Neural progenitor cell (in vitro differentiated cells): ENCODE results near the gene NPIPA7. TPM values are rescaled to one million over a fixed set of nuclear protein-coding genes. Genes with fewer than 3 reads are reported as not detected.
"Not testable (repeated sequence)": the region's sequence is repeated elsewhere in the genome, so short reads cannot be mapped to it uniquely, and the experiment has no call there.

Experiments
- DNase-seq: peaks from one replicate; pipeline ENCODE4 v3.0.0-alpha.2; 2016; ENCODE audit warnings: low spot score
- H2AFZ ChIP-seq: fragments of 200-600 bp; sonication (generic); replicated peaks from 2 replicates; pipeline ENCODE4 v1.6.1; 2016; ENCODE audit warnings: antibody characterized with exemption
- H3F3A ChIP-seq: fragments of 200-600 bp; sonication (generic); 2 replicates; pipeline ENCODE4 v1.6.1; 2016; ENCODE audit warnings: antibody characterized with exemption, low read depth
- H3K27ac ChIP-seq: fragments of 200-600 bp; sonication (generic); 2 replicates; pipeline ENCODE4 v1.5.1; 2016; ENCODE audit warnings: mild to moderate bottlenecking
- H3K27me3 ChIP-seq: fragments of 200-600 bp; sonication (generic); 2 replicates; pipeline ENCODE4 v1.6.1; 2016; ENCODE audit warnings: mild to moderate bottlenecking, moderate library complexity
- H3K36me3 ChIP-seq: fragments of 200-600 bp; sonication (generic); 2 replicates; pipeline ENCODE4 v1.5.1; 2016
- H3K4me1 ChIP-seq: fragments of 200-600 bp; sonication (generic); 2 replicates; pipeline ENCODE4 v1.6.1; 2016; ENCODE audit warnings: mixed run types
- H3K4me2 ChIP-seq: fragments of 200-600 bp; sonication (generic); 2 replicates; pipeline ENCODE4 v1.6.1; 2016
- H3K4me3 ChIP-seq: fragments of 200-600 bp; sonication (generic); 2 replicates; pipeline ENCODE4 v1.5.1; 2016
- H3K79me2 ChIP-seq: fragments of 200-600 bp; sonication (generic); 2 replicates; pipeline ENCODE4 v1.6.1; 2016; ENCODE audit warnings: low read depth
- H3K9ac ChIP-seq: fragments of 200-600 bp; sonication (generic); 2 replicates; pipeline ENCODE4 v1.6.1; 2016
- H3K9me3 ChIP-seq: fragments of 200-600 bp; sonication (generic); 2 replicates; pipeline ENCODE4 v1.5.1; 2016; ENCODE audit warnings: low read depth
- H4K20me1 ChIP-seq: fragments of 200-600 bp; sonication (generic); 2 replicates; pipeline ENCODE4 v1.6.1; 2016; ENCODE audit warnings: low read depth
- H3K27ac Mint-ChIP-seq: 3 replicates; pipeline ENCODE4 v1.8.0; 2021; ENCODE audit warnings: mixed read lengths
- H3K27me3 Mint-ChIP-seq: 2 replicates; pipeline ENCODE4 v1.8.0; 2022; ENCODE audit warnings: low read depth, mild to moderate bottlenecking, inconsistent platforms, moderate library complexity, mixed read lengths; ENCODE audit not compliant: insufficient read depth
- H3K36me3 Mint-ChIP-seq: 3 replicates; pipeline ENCODE4 v1.8.0; 2021; ENCODE audit warnings: mixed read lengths
- H3K4me1 Mint-ChIP-seq: 3 replicates; pipeline ENCODE4 v1.8.0; 2021; ENCODE audit warnings: mixed read lengths
- H3K4me3 Mint-ChIP-seq: 3 replicates; pipeline ENCODE4 v1.8.0; 2021; ENCODE audit warnings: mild to moderate bottlenecking, moderate library complexity, mixed read lengths
- H3K9me3 Mint-ChIP-seq: 3 replicates; pipeline ENCODE4 v1.8.0; 2020; ENCODE audit warnings: mixed read lengths
- total RNA-seq: library from RNA; depleted of rRNA; stranded (reverse); fragments of >200 nt; gene quantifications from 2 replicates; pipeline ENCODE4 v1.2.3, GENCODE V29; 2015; ENCODE audit warnings: low replicate concordance

Gene NPIPA7
- total RNA-seq, 1 donor from 2014 or later = 5.9 TPM

DNA sequence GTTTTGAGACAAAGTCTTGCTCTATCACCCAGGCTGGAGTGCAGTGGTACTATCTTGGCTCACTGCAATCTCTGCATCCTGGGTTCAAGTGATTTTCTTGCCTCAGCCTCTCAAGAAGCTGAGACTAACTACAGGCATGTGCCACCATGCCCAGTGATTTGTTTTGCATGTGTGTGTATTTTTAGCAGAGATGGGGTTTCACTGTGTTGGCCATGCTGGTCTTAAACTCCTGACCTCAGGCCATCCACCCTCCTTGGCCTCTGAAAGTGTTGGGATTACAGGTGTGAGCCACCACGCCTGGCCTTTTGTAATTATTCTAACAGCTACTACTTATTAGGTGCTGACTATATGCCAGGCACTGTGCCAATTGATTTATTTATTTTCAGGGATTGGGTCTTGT is 25.3 kb downstream of the NPIPA7 start:
- not testable (repeated sequence) for H3K9me3 ChIP-seq, H4K20me1 ChIP-seq, H3K27ac Mint-ChIP-seq, H3K4me2 ChIP-seq, DNase-seq, H3K27ac ChIP-seq, H3K9ac ChIP-seq, H3K9me3 Mint-ChIP-seq, H3K4me3 ChIP-seq, H3F3A ChIP-seq, H3K27me3 Mint-ChIP-seq, H3K36me3 Mint-ChIP-seq, H3K79me2 ChIP-seq, H3K27me3 ChIP-seq, H3K4me3 Mint-ChIP-seq, H3K36me3 ChIP-seq, H3K4me1 ChIP-seq, H3K4me1 Mint-ChIP-seq, H2AFZ ChIP-seq

DNA sequence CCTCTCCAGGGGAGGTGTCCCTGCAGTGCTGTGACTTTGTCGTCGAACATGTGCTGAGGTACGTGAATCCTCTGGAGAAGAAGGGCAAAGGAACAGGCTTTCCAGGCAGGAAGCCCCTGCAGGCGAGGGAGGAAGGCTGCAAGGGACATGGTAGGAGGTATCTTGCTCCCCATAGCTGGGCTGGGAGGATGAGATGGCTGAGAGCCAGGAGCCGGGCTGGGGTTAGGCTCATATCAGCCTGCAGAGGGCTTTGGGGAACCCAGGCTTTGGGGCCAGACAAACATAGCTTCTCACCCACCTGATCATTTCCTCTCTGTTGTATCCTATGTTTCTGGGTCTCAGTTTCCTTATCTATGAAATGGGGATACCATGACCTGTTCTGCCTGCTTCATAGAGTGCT is 26.5 kb downstream of the NPIPA7 start:
- H3K36me3 Mint-ChIP-seq, H3K27me3 ChIP-seq, H3K9me3 Mint-ChIP-seq, H3F3A ChIP-seq, H3K27me3 Mint-ChIP-seq, H3K9me3 ChIP-seq, H2AFZ ChIP-seq, H3K4me3 ChIP-seq, H3K79me2 ChIP-seq, H3K27ac Mint-ChIP-seq, H3K27ac ChIP-seq, H4K20me1 ChIP-seq, H3K4me2 ChIP-seq, H3K4me3 Mint-ChIP-seq, H3K36me3 ChIP-seq, H3K4me1 Mint-ChIP-seq, H3K9ac ChIP-seq, DNase-seq, H3K4me1 ChIP-seq: not testable (repeated sequence)

DNA sequence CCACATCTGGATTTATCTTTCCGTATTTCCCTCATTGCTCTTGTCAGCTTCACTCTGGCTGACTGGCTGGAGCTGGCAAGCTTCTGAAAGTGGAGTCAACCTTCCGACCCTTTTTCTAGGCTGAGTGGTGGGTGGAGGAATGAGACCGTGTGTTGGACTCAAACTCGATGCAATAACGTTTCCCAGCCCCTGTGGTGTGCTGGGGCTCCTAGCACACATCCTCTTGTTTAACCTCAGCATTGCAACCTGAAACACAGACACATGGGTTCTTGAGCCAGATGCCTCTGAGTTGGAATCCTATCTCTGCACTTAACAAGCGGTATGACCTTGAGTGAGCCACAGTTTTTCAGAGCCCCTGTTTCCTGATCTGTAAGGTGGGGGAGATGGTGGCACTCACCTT is 29.5 kb downstream of the NPIPA7 start:
- H3K9ac ChIP-seq = not testable (repeated sequence)

DNA sequence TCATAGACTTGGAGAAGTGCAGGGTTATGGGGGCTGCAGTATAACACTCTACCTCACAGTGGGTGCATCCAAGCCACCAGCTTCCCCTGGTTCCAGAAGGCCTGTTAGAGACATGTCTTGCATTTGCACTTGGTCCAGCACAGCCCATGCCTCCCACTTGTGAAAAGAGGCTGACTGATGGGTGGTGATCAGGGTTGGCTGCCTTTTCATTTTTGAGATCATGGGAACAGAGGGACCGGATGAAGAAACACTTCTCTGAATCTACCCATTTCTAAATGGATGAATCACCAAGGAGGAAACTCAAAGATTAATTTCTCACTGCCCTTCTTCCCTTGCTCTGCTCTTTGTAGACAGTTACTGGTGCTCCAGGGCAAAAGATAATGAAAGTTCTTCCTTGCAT is 34.8 kb downstream of the NPIPA7 start:
- H3K27ac ChIP-seq, H3K36me3 Mint-ChIP-seq, H3K4me3 Mint-ChIP-seq, H3K27me3 Mint-ChIP-seq, H3K27ac Mint-ChIP-seq, H3K27me3 ChIP-seq, H3K9ac ChIP-seq, H3K9me3 ChIP-seq, H3K4me3 ChIP-seq, H3K4me1 ChIP-seq, H3K9me3 Mint-ChIP-seq, H3K36me3 ChIP-seq, H3F3A ChIP-seq, H3K4me2 ChIP-seq, H4K20me1 ChIP-seq, H2AFZ ChIP-seq, H3K4me1 Mint-ChIP-seq, DNase-seq, H3K79me2 ChIP-seq: not testable (repeated sequence)

More for the DNA sequence above, 29.5 kb downstream of the NPIPA7 start:
- H3K4me1 ChIP-seq, H3K9me3 Mint-ChIP-seq, H3K4me1 Mint-ChIP-seq, H3K4me3 ChIP-seq, H3K27ac ChIP-seq, H3K27me3 ChIP-seq, H4K20me1 ChIP-seq, H3K79me2 ChIP-seq, H3K27ac Mint-ChIP-seq, DNase-seq, H3K27me3 Mint-ChIP-seq, H2AFZ ChIP-seq, H3K36me3 ChIP-seq, H3K9me3 ChIP-seq, H3K4me3 Mint-ChIP-seq, H3K4me2 ChIP-seq, H3F3A ChIP-seq, H3K36me3 Mint-ChIP-seq: not testable (repeated sequence)

DNA sequence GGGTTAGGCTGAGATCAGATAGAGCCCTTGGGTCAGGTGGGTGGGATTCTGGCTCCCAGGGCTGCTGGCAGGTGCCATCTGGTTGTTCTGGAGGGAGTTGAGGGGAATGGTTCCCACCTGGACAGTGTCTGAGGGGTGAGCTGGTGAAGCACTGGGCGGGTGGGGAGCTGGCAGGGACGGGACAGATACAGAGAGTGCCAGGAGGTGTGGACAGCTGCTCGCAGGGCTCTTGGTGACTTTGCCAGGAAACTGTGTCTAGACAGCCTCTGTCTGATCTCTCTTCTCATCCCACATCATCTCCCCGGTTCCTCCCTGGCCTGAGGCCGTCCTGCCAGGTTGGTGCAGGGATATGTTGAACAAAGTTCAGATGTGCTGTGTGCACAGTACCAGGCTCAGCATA is 38.1 kb downstream of the NPIPA7 start:
- not testable (repeated sequence) for H3K36me3 ChIP-seq, H3F3A ChIP-seq, H3K27me3 Mint-ChIP-seq, H4K20me1 ChIP-seq, H3K27me3 ChIP-seq, H3K27ac ChIP-seq, H3K4me2 ChIP-seq, H3K4me1 Mint-ChIP-seq, H3K79me2 ChIP-seq, DNase-seq, H3K9me3 Mint-ChIP-seq, H3K4me3 ChIP-seq, H3K36me3 Mint-ChIP-seq, H3K4me1 ChIP-seq, H3K9ac ChIP-seq, H2AFZ ChIP-seq, H3K27ac Mint-ChIP-seq, H3K9me3 ChIP-seq, H3K4me3 Mint-ChIP-seq

DNA sequence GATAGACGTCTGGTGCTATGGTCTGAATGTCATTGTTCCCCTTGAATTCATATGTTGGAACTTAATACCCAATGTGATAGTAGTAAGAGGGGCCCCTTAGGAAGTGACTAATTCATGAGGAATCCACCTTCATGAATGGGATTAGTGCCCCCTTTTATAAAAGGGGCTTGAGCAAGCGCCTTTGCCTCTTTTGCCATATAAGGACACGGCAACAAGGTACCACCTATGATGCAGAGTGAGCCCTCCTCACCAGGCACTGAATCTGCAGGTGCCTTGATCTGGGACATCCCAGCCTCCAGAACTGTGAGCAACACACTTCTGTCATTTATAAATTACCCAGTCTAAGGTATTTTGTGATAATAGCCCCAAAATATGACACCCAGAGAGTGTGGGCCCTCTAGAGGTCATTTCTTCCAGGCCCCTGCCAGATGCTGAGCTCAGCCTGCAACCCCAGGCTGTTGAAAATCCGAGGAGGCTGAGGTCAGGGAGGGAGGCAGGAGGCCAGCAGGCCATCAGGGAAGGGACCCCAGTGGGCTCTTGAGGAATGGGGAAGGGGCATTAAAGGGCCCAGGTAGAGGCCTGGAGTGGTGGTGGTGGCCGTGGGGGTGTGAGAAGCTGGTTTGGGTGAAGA is 39.1 kb downstream of the NPIPA7 start:
- H3K27ac Mint-ChIP-seq, H3K4me3 Mint-ChIP-seq, H3K4me2 ChIP-seq, H3K4me3 ChIP-seq, H3K4me1 ChIP-seq, H3K4me1 Mint-ChIP-seq, H4K20me1 ChIP-seq, DNase-seq, H2AFZ ChIP-seq, H3K36me3 Mint-ChIP-seq, H3K27ac ChIP-seq, H3K36me3 ChIP-seq, H3K9me3 Mint-ChIP-seq, H3K27me3 ChIP-seq, H3F3A ChIP-seq, H3K9ac ChIP-seq, H3K27me3 Mint-ChIP-seq, H3K9me3 ChIP-seq, H3K79me2 ChIP-seq: not testable (repeated sequence)

DNA sequence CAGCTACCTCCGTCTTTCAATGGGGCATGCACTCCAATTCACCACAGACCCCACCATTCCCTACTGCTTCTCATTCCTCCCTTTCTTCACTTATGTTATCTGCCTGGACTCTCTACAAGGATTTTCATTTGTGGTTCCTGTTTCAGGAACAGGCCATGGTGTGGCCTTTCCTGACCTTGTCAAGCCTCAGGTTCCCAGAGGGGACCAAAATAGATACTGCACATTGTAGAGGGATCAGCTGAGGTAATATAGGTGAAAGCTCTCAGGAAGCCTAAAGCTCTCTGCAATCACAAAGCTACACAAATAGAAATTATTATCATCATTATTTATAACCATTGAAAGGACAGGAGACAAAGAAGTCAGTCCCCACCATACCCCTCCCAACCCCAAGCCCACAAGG is 41.6 kb downstream of the NPIPA7 start:
- not testable (repeated sequence) for H3F3A ChIP-seq, H3K9me3 Mint-ChIP-seq, H3K79me2 ChIP-seq, H3K9ac ChIP-seq, H3K4me2 ChIP-seq, H3K36me3 ChIP-seq, H3K4me1 ChIP-seq, H3K27ac Mint-ChIP-seq, H3K4me3 ChIP-seq, H3K9me3 ChIP-seq, H3K27me3 ChIP-seq, H4K20me1 ChIP-seq, H3K36me3 Mint-ChIP-seq, H3K4me3 Mint-ChIP-seq, H3K27me3 Mint-ChIP-seq, DNase-seq, H3K4me1 Mint-ChIP-seq, H3K27ac ChIP-seq, H2AFZ ChIP-seq

DNA sequence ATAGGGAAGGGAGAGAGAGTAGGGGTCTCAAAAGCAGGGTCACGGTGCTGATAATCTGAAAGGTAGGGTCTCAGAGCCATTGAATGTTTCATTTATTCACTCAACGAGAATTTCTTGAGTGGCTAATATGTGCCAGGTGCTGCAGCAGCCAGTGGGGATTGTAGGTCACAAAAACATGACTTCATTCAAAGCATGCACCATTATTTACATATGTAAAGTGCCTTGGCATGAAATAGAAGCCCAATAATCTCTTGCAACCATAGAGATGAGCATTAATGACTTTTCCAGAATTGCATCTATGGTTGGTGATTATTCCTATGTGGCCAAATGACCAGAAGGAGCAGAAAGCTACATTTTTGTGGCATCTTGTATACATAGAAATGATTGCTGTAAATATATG is 46.2 kb downstream of the NPIPA7 start:
- H3K4me1 Mint-ChIP-seq, H3K4me2 ChIP-seq, H3K36me3 Mint-ChIP-seq, DNase-seq, H3K27ac ChIP-seq, H3K4me3 Mint-ChIP-seq, H4K20me1 ChIP-seq, H3K27me3 Mint-ChIP-seq, H3K9ac ChIP-seq, H3K79me2 ChIP-seq, H3F3A ChIP-seq, H3K4me1 ChIP-seq, H3K9me3 Mint-ChIP-seq, H3K36me3 ChIP-seq, H3K4me3 ChIP-seq, H3K9me3 ChIP-seq, H3K27ac Mint-ChIP-seq, H2AFZ ChIP-seq, H3K27me3 ChIP-seq: not testable (repeated sequence)
